GM21576 (cell line): ENCODE measurements around the gene SAMD11.

ENCODE experiments used
- ATAC-seq: cut with Tn5 transposase; IDR thresholded peaks from one replicate; pipeline ENCODE4 v1.9.1; 2021; ENCODE audit warnings: mild to moderate bottlenecking, moderate library complexity; ENCODE audit not compliant: unreplicated experiment

The SAMD11 gene

GRCh38 chr1:992362-992761 lies 68.6 kb downstream of the SAMD11 start:
- no peak for ATAC-seq

GRCh38 chr1:993379-993995 lies 69.8 kb downstream of the SAMD11 start:
- no peak for ATAC-seq
